Measurements from ENCODE around the gene PREX1.
A peak's percentile ranks its signal among the peaks of the same experiment; 100 is the strongest.

Gene PREX1

GRCh38 chr20:48858075-48858790 lies 30.4 kb upstream of the PREX1 start:
- Histone ChIP-seq H3K9ac (ENCODE audit: low read depth, low read length) (no peak overlapping the region), H3K27ac (ENCODE audit: low read length) (no peak overlapping the region)

GRCh38 chr20:48856130-48856529 lies 28.3 kb upstream of the PREX1 start:
- H3K4me1 ChIP-seq (ENCODE audit: insufficient read depth, low read length): no peaks in the 10 kb centered on the region
- no peak overlapping the region for H3K9ac ChIP-seq (ENCODE audit: low read depth, low read length)
- H3K27me3 ChIP-seq (ENCODE audit: insufficient read depth, low read length): no peaks in the 10 kb centered on the region
- H3K9me3 ChIP-seq (ENCODE audit: insufficient read depth, low read depth, low read length): no peaks in the 10 kb centered on the region
- H3K27ac ChIP-seq (ENCODE audit: low read length): no peak overlapping the region
- no peaks in the 10 kb centered on the region for H3K36me3 ChIP-seq (ENCODE audit: insufficient read depth, low read depth, low read length)
- H3K4me3 ChIP-seq (ENCODE audit: low read length): no peak overlapping the region

More at GRCh38 chr20:48858075-48858790, 30.4 kb upstream of the PREX1 start:
- Histone ChIP-seq H3K9me3 (ENCODE audit: insufficient read depth, low read depth, low read length) (no peaks in the 10 kb centered on the region), H3K4me1 (ENCODE audit: insufficient read depth, low read length) (no peaks in the 10 kb centered on the region), H3K36me3 (ENCODE audit: insufficient read depth, low read depth, low read length) (no peaks in the 10 kb centered on the region), H3K27me3 (ENCODE audit: insufficient read depth, low read length) (no peaks in the 10 kb centered on the region), H3K4me3 (ENCODE audit: low read length) (no peak overlapping the region)

GRCh38 chr20:48855046-48855445 lies 27.2 kb upstream of the PREX1 start:
- Histone ChIP-seq H3K27ac (ENCODE audit: low read length) (no peak overlapping the region), H3K9me3 (ENCODE audit: insufficient read depth, low read depth, low read length) (no peaks in the 10 kb centered on the region), H3K36me3 (ENCODE audit: insufficient read depth, low read depth, low read length) (no peaks in the 10 kb centered on the region)

GRCh38 chr20:48852609-48853008 lies 24.8 kb upstream of the PREX1 start:
- Histone ChIP-seq H3K9me3 (ENCODE audit: insufficient read depth, low read depth, low read length) (no peaks in the 10 kb centered on the region), H3K9ac (ENCODE audit: low read depth, low read length) (no peak overlapping the region), H3K36me3 (ENCODE audit: insufficient read depth, low read depth, low read length) (no peaks in the 10 kb centered on the region), H3K27me3 (ENCODE audit: insufficient read depth, low read length) (no peaks in the 10 kb centered on the region), H3K4me3 (ENCODE audit: low read length) (no peak overlapping the region), H3K4me1 (ENCODE audit: insufficient read depth, low read length) (no peaks in the 10 kb centered on the region; the same call in 1 of the 2 replicates), H3K27ac (ENCODE audit: low read length) (no peak overlapping the region)

More at GRCh38 chr20:48855046-48855445, 27.2 kb upstream of the PREX1 start:
- H3K9ac ChIP-seq (ENCODE audit: low read depth, low read length): no peak overlapping the region
- no peak overlapping the region for H3K4me3 ChIP-seq (ENCODE audit: low read length)
- H3K4me1 ChIP-seq (ENCODE audit: insufficient read depth, low read length): no peaks in the 10 kb centered on the region
- no peaks in the 10 kb centered on the region for H3K27me3 ChIP-seq (ENCODE audit: insufficient read depth, low read length)

- Histone ChIP-seq H3K9me3 (ENCODE audit: insufficient read depth, low read depth, low read length) (no peaks in the 10 kb centered on the region), H3K36me3 (ENCODE audit: insufficient read depth, low read depth, low read length) (no peaks in the 10 kb centered on the region), H3K27me3 (ENCODE audit: insufficient read depth, low read length) (no peaks in the 10 kb centered on the region), H3K4me3 (ENCODE audit: low read length) (no peak overlapping the region), H3K27ac (ENCODE audit: low read length) (no peak overlapping the region), H3K9ac (ENCODE audit: low read depth, low read length) (no peak overlapping the region), H3K4me1 (ENCODE audit: insufficient read depth, low read length) (peaks cover 4% of the 10 kb centered on the region; the same call in 1 of the 2 replicates)
These were observed 23.8 kb upstream of the PREX1 start for GRCh38 chr20:48851579-48851978.

- Histone ChIP-seq H3K9me3 (ENCODE audit: insufficient read depth, low read depth, low read length) (no peaks in the 10 kb centered on the region), H3K9ac (ENCODE audit: low read depth, low read length) (no peak overlapping the region), H3K27ac (ENCODE audit: low read length) (no peak overlapping the region), H3K4me1 (ENCODE audit: insufficient read depth, low read length) (peaks cover 4% of the 10 kb centered on the region; the same call in 1 of the 2 replicates), H3K4me3 (ENCODE audit: low read length) (no peak overlapping the region), H3K27me3 (ENCODE audit: insufficient read depth, low read length) (no peaks in the 10 kb centered on the region), H3K36me3 (ENCODE audit: insufficient read depth, low read depth, low read length) (no peaks in the 10 kb centered on the region)
These were observed 23.1 kb upstream of the PREX1 start for GRCh38 chr20:48850977-48851299.

- H3K9me3 ChIP-seq (ENCODE audit: insufficient read depth, low read depth, low read length): no peaks in the 10 kb centered on the region
- peaks cover 4% of the 10 kb centered on the region; the same call in 1 of the 2 replicates for H3K4me1 ChIP-seq (ENCODE audit: insufficient read depth, low read length)
- H3K27ac ChIP-seq (ENCODE audit: low read length): no peak overlapping the region
- no peak overlapping the region for H3K9ac ChIP-seq (ENCODE audit: low read depth, low read length)
- H3K4me3 ChIP-seq (ENCODE audit: low read length): no peak overlapping the region
- no peaks in the 10 kb centered on the region for H3K27me3 ChIP-seq (ENCODE audit: insufficient read depth, low read length)
- no peaks in the 10 kb centered on the region for H3K36me3 ChIP-seq (ENCODE audit: insufficient read depth, low read depth, low read length)
These were observed 22.6 kb upstream of the PREX1 start for GRCh38 chr20:48850257-48850976.

GRCh38 chr20:48849779-48850178 lies 22.0 kb upstream of the PREX1 start:
- no peaks in the 10 kb centered on the region for H3K36me3 ChIP-seq (ENCODE audit: insufficient read depth, low read depth, low read length)
- no peak overlapping the region for H3K9ac ChIP-seq (ENCODE audit: low read depth, low read length)
- H3K27me3 ChIP-seq (ENCODE audit: insufficient read depth, low read length): no peaks in the 10 kb centered on the region
- H3K4me3 ChIP-seq (ENCODE audit: low read length): no peak overlapping the region
- no peaks in the 10 kb centered on the region for H3K9me3 ChIP-seq (ENCODE audit: insufficient read depth, low read depth, low read length)
- no peak overlapping the region for H3K27ac ChIP-seq (ENCODE audit: low read length)
- H3K4me1 ChIP-seq (ENCODE audit: insufficient read depth, low read length): peaks cover 4% of the 10 kb centered on the region; the same call in 1 of the 2 replicates

- Histone ChIP-seq H3K36me3 (ENCODE audit: insufficient read depth, low read depth, low read length) (no peaks in the 10 kb centered on the region), H3K9me3 (ENCODE audit: insufficient read depth, low read depth, low read length) (no peaks in the 10 kb centered on the region), H3K27me3 (ENCODE audit: insufficient read depth, low read length) (no peaks in the 10 kb centered on the region), H3K9ac (ENCODE audit: low read depth, low read length) (no peak overlapping the region), H3K27ac (ENCODE audit: low read length) (no peak overlapping the region), H3K4me3 (ENCODE audit: low read length) (no peak overlapping the region), H3K4me1 (ENCODE audit: insufficient read depth, low read length) (peaks cover 4% of the 10 kb centered on the region; the same call in 1 of the 2 replicates)
These were observed 21.5 kb upstream of the PREX1 start for GRCh38 chr20:48849299-48849698.

- no peaks in the 10 kb centered on the region for H3K36me3 ChIP-seq (ENCODE audit: insufficient read depth, low read depth, low read length)
- H3K4me1 ChIP-seq (ENCODE audit: insufficient read depth, low read length): peaks cover 4% of the 10 kb centered on the region; the same call in 1 of the 2 replicates
- no peaks in the 10 kb centered on the region for H3K27me3 ChIP-seq (ENCODE audit: insufficient read depth, low read length)
- H3K4me3 ChIP-seq (ENCODE audit: low read length): no peak overlapping the region
- no peak overlapping the region for H3K9ac ChIP-seq (ENCODE audit: low read depth, low read length)
- H3K27ac ChIP-seq (ENCODE audit: low read length): no peak overlapping the region
- H3K9me3 ChIP-seq (ENCODE audit: insufficient read depth, low read depth, low read length): no peaks in the 10 kb centered on the region
These were observed 19.9 kb upstream of the PREX1 start for GRCh38 chr20:48847498-48848205.

GRCh38 chr20:48846516-48847492 lies 19.0 kb upstream of the PREX1 start:
- Histone ChIP-seq H3K36me3 (ENCODE audit: insufficient read depth, low read depth, low read length) (no peaks in the 10 kb centered on the region), H3K27ac (ENCODE audit: low read length) (no peak overlapping the region), H3K27me3 (ENCODE audit: insufficient read depth, low read length) (no peaks in the 10 kb centered on the region), H3K9ac (ENCODE audit: low read depth, low read length) (peak overlapping the region; percentile 40; the same call in 1 of the 2 replicates), H3K9me3 (ENCODE audit: insufficient read depth, low read depth, low read length) (no peaks in the 10 kb centered on the region), H3K4me3 (ENCODE audit: low read length) (peak overlapping the region; percentile 20; the same call in 1 of the 2 replicates), H3K4me1 (ENCODE audit: insufficient read depth, low read length) (peaks cover 4% of the 10 kb centered on the region; the same call in 1 of the 2 replicates)
